IMR-90 (cell line): ENCODE data around the gene AGK. TPM values are rescaled to one million over a fixed set of nuclear protein-coding genes. Genes with fewer than 3 reads are reported as not detected.
A peak's percentile ranks its signal among the peaks of the same experiment; 100 is the strongest.

Source experiments
- ATAC-seq: fragments of 200-7000 bp; cut with Tn5 transposase; 2 replicates; pipeline ENCODE4 v1.9.1; 2020; ENCODE audit warnings: low read depth, mild to moderate bottlenecking, moderate library complexity
- BruUV-seq: library from RNA; stranded (reverse); fragments of 400-500 nt; replicated peaks from 2 replicates; lab custom pipeline; 2021; lab: Mats Ljungman, UMichigan
- CTCF ChIA-PET: fragments of 300-600 bp; formaldehyde crosslinking; extraction: SDS; loops from one replicate; lab custom pipeline; 2021; ENCODE audit warnings: antibody characterized with exemption; lab: Yijun Ruan, JAX
- POLR2A ChIA-PET: fragments of 300-600 bp; sonication (Branson Sonifier 250); formaldehyde crosslinking; loops from one replicate; lab custom pipeline; 2022; ENCODE audit warnings: antibody characterized with exemption; ENCODE audit not compliant: unreplicated experiment; lab: Charles Lee
- DNase-seq: peaks from one replicate; pipeline ENCODE4 v3.0.0; 2013
- H2AFZ ChIP-seq: replicated peaks from 2 replicates; pipeline ENCODE3; 2013; ENCODE audit warnings: low read length, mild to moderate bottlenecking; ENCODE audit not compliant: poor library complexity
- H2AK5ac ChIP-seq: 2 replicates; pipeline ENCODE4 v1.6.1; 2013; ENCODE audit warnings: low read depth, low read length, inconsistent platforms
- H2AK9ac ChIP-seq: replicated peaks from 2 replicates; pipeline ENCODE3; 2013; ENCODE audit warnings: mild to moderate bottlenecking, low read depth, low read length, moderate library complexity; ENCODE audit not compliant: poor library complexity
- H2BK120ac ChIP-seq: 2 replicates; pipeline ENCODE4 v1.6.1; 2013; ENCODE audit warnings: low read depth, low read length, inconsistent platforms
- H2BK15ac ChIP-seq: 3 replicates; pipeline ENCODE4 v1.6.1; 2013; ENCODE audit warnings: low read depth, low read length, inconsistent platforms
- H2BK20ac ChIP-seq: 2 replicates; pipeline ENCODE4 v1.6.1; 2013; ENCODE audit warnings: low read depth, mild to moderate bottlenecking, inconsistent platforms, low read length, moderate library complexity
- H2BK5ac ChIP-seq: 2 replicates; pipeline ENCODE4 v1.6.1; 2013; ENCODE audit warnings: mild to moderate bottlenecking, low read depth, low read length, inconsistent platforms; ENCODE audit not compliant: poor library complexity, severe bottlenecking
- H3K14ac ChIP-seq: replicated peaks from 2 replicates; pipeline ENCODE4 v1.6.1; 2013; ENCODE audit warnings: low read depth, low read length, inconsistent platforms
- H3K18ac ChIP-seq: 2 replicates; pipeline ENCODE4 v1.6.1; 2013; ENCODE audit warnings: low read depth, low read length, control low read depth
- H3K23ac ChIP-seq: 2 replicates; pipeline ENCODE4 v1.6.1; 2013; ENCODE audit warnings: low read depth, low read length, inconsistent platforms
- H3K27ac ChIP-seq: 2 replicates; pipeline ENCODE4 v1.5.1; 2013; ENCODE audit warnings: mild to moderate bottlenecking, control low read depth, low read length; ENCODE audit not compliant: insufficient read depth
- H3K27me3 ChIP-seq: 2 replicates; pipeline ENCODE4 v1.6.1; 2013; ENCODE audit warnings: low read length; ENCODE audit not compliant: control insufficient read depth, insufficient read depth
- H3K36me3 ChIP-seq: 2 replicates; pipeline ENCODE4 v1.6.1; 2013; ENCODE audit warnings: low read length, mixed read lengths; ENCODE audit not compliant: control insufficient read depth, insufficient read depth
- H3K4ac ChIP-seq: 2 replicates; pipeline ENCODE4 v1.6.1; 2013; ENCODE audit warnings: low read depth, low read length, inconsistent platforms
- H3K4me1 ChIP-seq: 2 replicates; pipeline ENCODE4 v1.6.1; 2013; ENCODE audit warnings: low read length, mixed read lengths; ENCODE audit not compliant: control insufficient read depth, insufficient read depth
- H3K4me2 ChIP-seq: 2 replicates; pipeline ENCODE4 v1.6.1; 2013; ENCODE audit warnings: low read depth, mild to moderate bottlenecking, control low read depth, low read length, moderate library complexity
- H3K4me3 ChIP-seq: 2 replicates; pipeline ENCODE4 v1.5.1; 2013; ENCODE audit warnings: low read depth, mild to moderate bottlenecking, control low read depth, low read length, moderate library complexity; ENCODE audit not compliant: insufficient read depth
- H3K56ac ChIP-seq: 2 replicates; pipeline ENCODE4 v1.6.1; 2013; ENCODE audit warnings: low read length, inconsistent platforms; ENCODE audit not compliant: insufficient read depth; ENCODE audit errors: extremely low read depth
- H3K79me1 ChIP-seq, 2 experiments: 2 replicates each; pipeline ENCODE4 v1.6.1; 2013; ENCODE audit warnings: low read length in 2 of 2, inconsistent platforms in 1 of 2, low read depth in 1 of 2
- H3K9ac ChIP-seq: 2 replicates; pipeline ENCODE4 v1.6.1; 2013; ENCODE audit warnings: low read depth, low read length, control low read depth
- H3K9me1 ChIP-seq: 2 replicates; pipeline ENCODE4 v1.6.1; 2013; ENCODE audit warnings: low read length, inconsistent platforms; ENCODE audit not compliant: insufficient read depth
- H3K9me3 ChIP-seq: 2 replicates; pipeline ENCODE4 v1.6.1; 2013; ENCODE audit warnings: low read length; ENCODE audit not compliant: control insufficient read depth, insufficient read depth
- H4K20me1 ChIP-seq: 2 replicates; pipeline ENCODE4 v1.6.1; 2013; ENCODE audit warnings: low read length, inconsistent platforms; ENCODE audit not compliant: insufficient read depth
- H4K5ac ChIP-seq: 2 replicates; pipeline ENCODE4 v1.6.1; 2013; ENCODE audit warnings: mild to moderate bottlenecking, low read depth, low read length, control low read depth
- H4K8ac ChIP-seq, 2 experiments: 2 replicates each; pipeline ENCODE4 v1.6.1; 2013; ENCODE audit warnings: low read depth in 2 of 2, low read length in 2 of 2, control low read depth in 1 of 2, inconsistent platforms in 1 of 2
- H4K91ac ChIP-seq: 2 replicates; pipeline ENCODE4 v1.6.1; 2013; ENCODE audit warnings: low read depth, low read length, inconsistent platforms; ENCODE audit not compliant: insufficient read depth
- CHD1 ChIP-seq: IDR thresholded peaks from 2 replicates; pipeline ENCODE4 v1.6.1; 2012; ENCODE audit warnings: low read depth, low read length, improper control_type of control experiment
- MAFK ChIP-seq: IDR thresholded peaks from 2 replicates; pipeline ENCODE4 v1.6.1; 2012; ENCODE audit warnings: low read depth, low read length, improper control_type of control experiment
- MXI1 ChIP-seq: IDR thresholded peaks from 2 replicates; pipeline ENCODE4 v1.6.1; 2012; ENCODE audit warnings: low read depth, mild to moderate bottlenecking, low read length, moderate library complexity, borderline replicate concordance
- POLR2A ChIP-seq: IDR thresholded peaks from 2 replicates; pipeline ENCODE4 v1.6.1; 2012; ENCODE audit warnings: mild to moderate bottlenecking, low read depth, low read length
- SMC3 ChIP-seq: fragments of 150-350 bp; IDR thresholded peaks from 2 replicates; pipeline ENCODE4 v1.6.1; 2016; ENCODE audit warnings: low read depth, mild to moderate bottlenecking, antibody characterized with exemption, low read length, moderate library complexity
- USF2 ChIP-seq: fragments of 150-350 bp; IDR thresholded peaks from 2 replicates; pipeline ENCODE4 v1.6.1; 2017; ENCODE audit warnings: mild to moderate bottlenecking, antibody characterized with exemption, low read length, low read depth
- WGBS, 2 experiments: methylation state at CpG; one replicate each; pipeline versions ENCODE4 v1.1.5 to v1.1.7; 2013; ENCODE audit warnings: missing lambda C conversion rate in 2 of 2; ENCODE audit not compliant: insufficient read length in 1 of 2; ENCODE audit errors: extremely low coverage in 2 of 2; 5-methylcytosine and 5-hydroxymethylcytosine counted together
- dilution Hi-C: fragments of 300-500 bp; cut with HindIII; formaldehyde crosslinking; loops from one replicate; pipeline ENCODE4 v1.14.3; 2018; ENCODE audit warnings: low sequenced_read_pairs; ENCODE audit not compliant: unreplicated experiment
- in situ Hi-C: fragments of 300-500 bp; cut with MboI; formaldehyde crosslinking; loops from 3 replicates; pipeline ENCODE4 v1.14.3; 2019; ENCODE audit warnings: low sequenced_read_pairs, inconsistent platforms, mixed read lengths
- intact Hi-C: fragments of 100-400 bp; cut with micrococcal nuclease; formaldehyde crosslinking; loops from 2 replicates; pipeline ENCODE4 v1.10.0; 2022
- polyA plus RNA-seq, 3 experiments: library from polyadenylated mRNA; depleted of rRNA; stranded (reverse); fragments of >200 nt; gene quantifications; 2 replicates each; pipeline ENCODE4 v1.2.3, GENCODE V29; 2012; ENCODE audit warnings: low replicate concordance in 1 of 3
- total RNA-seq: library from RNA; depleted of rRNA; stranded (reverse); fragments of >200 nt; gene quantifications from 2 replicates; pipeline ENCODE4 v1.2.3, GENCODE V29; 2012
- TF ChIP-seq, protein P1 (sequence below): fragments of 150-350 bp; IDR thresholded peaks from 2 replicates; pipeline ENCODE4 v1.6.1; 2016; ENCODE audit warnings: low read depth, mild to moderate bottlenecking, low read length, moderate library complexity, borderline replicate concordance

The AGK gene
- total and polyA plus RNA-seq, 2 of the 4 experiments (the other 2 are of a cell fraction), result 35.5 to 37.3 TPM

GRCh38 chr7:141512597-141512996, 38.6 kb upstream of the AGK start:
- Histone ChIP-seq H3K4ac (no peak overlapping the region), H3K4me3 (no peak overlapping the region), H3K9me1 (no peaks in the 10 kb centered on the region), H3K4me2 (no peak overlapping the region), H4K20me1 (no peaks in the 10 kb centered on the region), H3K27ac (no peak overlapping the region), H2BK15ac (no peak overlapping the region), H3K9me3 (no peaks in the 10 kb centered on the region; the same call in 1 of the 2 replicates), H3K36me3 (no peaks in the 10 kb centered on the region), H2BK5ac (no peak overlapping the region), H2AK9ac (no peak overlapping the region), H3K56ac (no peak overlapping the region), H3K14ac (no peak overlapping the region), H2BK20ac (no peak overlapping the region), H3K27me3 (peaks cover 15% of the 10 kb centered on the region), H3K23ac (no peak overlapping the region), H3K9ac (no peak overlapping the region), H2AK5ac (no peak overlapping the region), H4K5ac (no peak overlapping the region), H4K8ac (no peak overlapping the region), H3K18ac (no peak overlapping the region), H2AFZ (no peak overlapping the region), H3K79me1 (no peaks in the 10 kb centered on the region), H2BK120ac (no peak overlapping the region), H4K91ac (no peak overlapping the region), H3K4me1 (no peaks in the 10 kb centered on the region)
- POLR2A ChIA-PET, result no interaction called here
- in situ Hi-C loops (no loop called here), intact Hi-C loops (no loop called here), dilution Hi-C loops (no loop called here)
- TF ChIP-seq MXI1, result no peak
- no peak for TF ChIP-seq SMC3
- TF ChIP-seq USF2, result no peak
- TF ChIP-seq, protein P1, sequence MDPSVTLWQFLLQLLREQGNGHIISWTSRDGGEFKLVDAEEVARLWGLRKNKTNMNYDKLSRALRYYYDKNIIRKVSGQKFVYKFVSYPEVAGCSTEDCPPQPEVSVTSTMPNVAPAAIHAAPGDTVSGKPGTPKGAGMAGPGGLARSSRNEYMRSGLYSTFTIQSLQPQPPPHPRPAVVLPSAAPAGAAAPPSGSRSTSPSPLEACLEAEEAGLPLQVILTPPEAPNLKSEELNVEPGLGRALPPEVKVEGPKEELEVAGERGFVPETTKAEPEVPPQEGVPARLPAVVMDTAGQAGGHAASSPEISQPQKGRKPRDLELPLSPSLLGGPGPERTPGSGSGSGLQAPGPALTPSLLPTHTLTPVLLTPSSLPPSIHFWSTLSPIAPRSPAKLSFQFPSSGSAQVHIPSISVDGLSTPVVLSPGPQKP, result no peak
- TF ChIP-seq POLR2A, result no peak
- TF ChIP-seq MAFK, result peak; percentile 47; the same call in 1 of the 2 replicates
- TF ChIP-seq CHD1, result no peak
- BruUV-seq, result no TSS peak
- no CpG with 5 or more reads among the region's 2 CpGs for WGBS, 2 experiments
- CTCF ChIA-PET, result no interaction called here
- no peak for ATAC-seq
- DNase-seq, result no peak
